GM12891 (cell line): Measurements from ENCODE around the gene CHST1.

Source experiments
- DNase-seq: peaks from one replicate; pipeline ENCODE4 v3.0.0; 2011; ENCODE audit warnings: low spot score; ENCODE audit not compliant: insufficient read length
- FAIRE-seq: peaks from 2 replicates; lab custom pipeline; 2011; peaks lifted over from hg19 to GRCh38; lab: Jason Lieb, UNC
- PAX5 ChIP-seq: IDR thresholded peaks from 2 replicates; pipeline ENCODE4 v1.6.1; 2011; ENCODE audit warnings: low read length, moderate library complexity, mild to moderate bottlenecking; ENCODE audit not compliant: insufficient read depth, severe bottlenecking
- POLR2A ChIP-seq: IDR thresholded peaks from 2 replicates; pipeline ENCODE4 v1.6.1; 2011; ENCODE audit warnings: low read depth, low read length, control low read depth
- POLR2AphosphoS5 ChIP-seq: IDR thresholded peaks from 2 replicates; pipeline ENCODE4 v1.6.1; 2011; ENCODE audit warnings: low read depth, low read length, control low read depth
- POU2F2 ChIP-seq: IDR thresholded peaks from 2 replicates; pipeline ENCODE4 v1.6.1; 2011; ENCODE audit warnings: low read depth, mild to moderate bottlenecking, control low read depth, low read length, moderate library complexity
- SPI1 ChIP-seq: IDR thresholded peaks from 2 replicates; pipeline ENCODE4 v1.6.1; 2011; ENCODE audit warnings: low read depth, low read length, control low read depth
- TAF1 ChIP-seq: IDR thresholded peaks from 2 replicates; pipeline ENCODE4 v1.6.1; 2011; ENCODE audit warnings: low read depth, low read length, control low read depth

The CHST1 gene

DNA sequence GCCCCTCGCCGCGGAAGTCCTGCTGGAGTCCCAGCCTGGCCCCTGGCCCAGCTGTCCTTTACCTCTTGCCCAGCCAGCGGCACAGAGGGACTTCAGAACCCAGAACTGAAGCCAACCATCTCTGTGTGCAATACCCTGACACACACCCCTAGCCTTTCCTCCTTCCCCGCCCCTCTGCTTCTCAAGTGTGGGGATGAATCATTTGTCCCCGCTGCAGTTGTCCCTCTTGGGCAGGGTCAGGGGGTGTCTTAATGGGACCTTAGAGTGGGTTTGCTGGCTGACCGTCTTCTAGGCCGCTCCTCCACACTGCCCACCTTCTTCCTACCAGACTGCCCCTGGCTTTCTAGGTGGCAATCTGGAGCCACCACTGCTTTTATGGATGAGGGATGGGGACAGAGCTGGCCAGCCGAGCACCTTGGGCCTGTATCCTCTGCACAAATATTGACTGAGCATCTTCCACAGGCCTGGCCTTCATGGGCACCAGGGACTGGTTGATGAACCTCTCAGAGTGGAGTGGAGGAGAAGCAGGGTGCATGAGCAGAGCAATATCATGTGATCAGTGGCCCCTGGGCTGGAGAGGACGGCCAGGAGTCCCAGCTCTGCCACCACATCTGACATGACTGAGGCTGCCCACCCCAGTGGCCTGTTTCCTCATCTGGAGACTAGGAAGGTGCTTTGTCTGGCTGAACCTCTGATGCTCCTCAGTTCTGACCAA lies 668 bp upstream of the CHST1 start:
- TF ChIP-seq POU2F2 (no peak), PAX5 (no peak), TAF1 (no peak), POLR2A (no peak)
- DNase-seq (no peak), FAIRE-seq (no peak)

DNA sequence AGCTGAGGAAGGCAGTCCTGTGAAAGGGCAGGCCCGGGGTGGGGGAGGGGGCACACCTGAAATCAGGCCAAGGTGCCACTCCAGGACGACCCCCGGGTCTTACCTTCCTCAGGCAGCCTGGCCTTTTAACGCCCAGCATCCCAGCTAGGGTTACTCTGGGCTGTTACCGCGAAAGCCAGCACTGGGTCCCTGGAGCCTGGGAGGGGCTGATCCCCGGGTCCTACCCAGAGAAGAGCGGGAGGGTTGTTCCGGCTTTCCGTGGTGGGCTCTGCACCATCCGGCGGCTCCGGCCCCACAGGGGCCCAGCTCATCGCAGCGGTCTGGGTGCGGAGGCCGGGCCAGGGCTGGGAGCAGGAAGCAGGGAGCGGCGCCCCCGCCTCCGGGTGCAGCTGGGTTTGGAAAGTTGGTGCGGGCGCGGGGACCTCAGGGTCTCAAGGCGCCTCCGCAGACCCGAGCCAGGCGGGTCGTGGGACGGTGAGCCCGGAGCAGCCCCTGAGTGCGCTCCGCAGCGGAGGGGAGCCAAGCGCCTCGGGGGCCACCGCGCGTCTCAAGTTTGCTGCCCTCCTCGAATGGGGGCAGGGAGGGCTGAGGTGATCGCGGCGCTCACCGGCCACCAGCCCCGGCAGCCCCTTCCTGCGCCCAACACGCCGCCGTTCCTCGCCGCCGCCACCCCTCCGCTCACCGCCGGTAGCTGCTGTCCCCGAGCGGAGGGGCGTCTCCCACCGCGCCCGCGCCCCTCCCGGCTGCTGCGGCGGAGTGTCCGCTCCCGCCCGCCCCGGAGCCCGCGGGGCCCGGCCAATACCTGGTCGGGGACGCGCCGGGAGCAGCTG lies 831 bp downstream of the CHST1 start:
- FAIRE-seq (no peak), DNase-seq (no peak)
- TF ChIP-seq POU2F2 (no peak), POLR2AphosphoS5 (no peak), PAX5 (no peak), TAF1 (no peak), SPI1 (no peak), POLR2A (no peak)

DNA sequence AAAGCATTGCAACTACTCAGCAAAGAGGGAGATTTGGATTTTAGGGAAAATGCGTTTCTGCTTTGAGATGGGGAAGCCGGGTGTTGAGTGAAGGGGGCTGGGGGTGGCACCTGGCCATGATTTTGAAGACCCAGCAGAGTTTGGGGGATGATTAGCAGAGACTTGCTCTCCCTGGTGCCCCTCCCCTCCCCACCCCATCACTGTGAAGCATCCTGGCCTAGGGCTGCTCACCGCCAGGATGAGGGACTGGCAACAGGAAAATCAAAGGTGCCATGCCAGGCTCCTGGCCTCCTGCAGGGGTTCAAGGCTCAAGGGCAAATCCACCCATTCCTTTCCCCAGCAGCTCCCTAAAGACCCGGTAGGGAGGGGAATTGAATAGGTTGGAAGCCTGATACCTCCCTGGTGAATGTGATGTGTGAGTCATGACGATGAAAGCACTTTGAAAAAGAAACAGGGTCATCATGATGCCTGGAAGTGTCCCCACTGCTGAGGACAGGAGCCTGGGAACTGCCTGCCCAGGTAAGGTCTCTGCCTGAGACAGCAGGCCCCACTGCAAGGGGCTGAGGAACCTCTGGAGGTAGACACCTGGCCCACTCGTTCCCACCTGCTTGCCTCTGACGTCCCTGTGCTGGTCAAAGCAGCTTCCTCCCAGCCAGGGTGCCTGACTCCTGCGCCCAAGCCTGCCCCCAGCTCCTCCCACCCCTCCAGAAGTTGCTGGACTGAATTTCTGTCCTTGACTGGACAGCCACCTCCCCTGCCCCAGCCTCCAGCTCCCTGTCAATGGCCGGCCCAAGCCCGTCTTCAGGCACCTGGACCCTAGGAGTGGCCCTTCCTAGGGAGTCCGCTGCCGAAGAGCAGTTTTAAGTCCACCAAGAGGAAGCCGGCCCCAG lies 1.7 kb downstream of the CHST1 start:
- TF ChIP-seq POLR2AphosphoS5 (no peak), SPI1 (no peak), TAF1 (no peak), POU2F2 (no peak), POLR2A (no peak), PAX5 (no peak)
- no peak for DNase-seq
- no peak for FAIRE-seq

DNA sequence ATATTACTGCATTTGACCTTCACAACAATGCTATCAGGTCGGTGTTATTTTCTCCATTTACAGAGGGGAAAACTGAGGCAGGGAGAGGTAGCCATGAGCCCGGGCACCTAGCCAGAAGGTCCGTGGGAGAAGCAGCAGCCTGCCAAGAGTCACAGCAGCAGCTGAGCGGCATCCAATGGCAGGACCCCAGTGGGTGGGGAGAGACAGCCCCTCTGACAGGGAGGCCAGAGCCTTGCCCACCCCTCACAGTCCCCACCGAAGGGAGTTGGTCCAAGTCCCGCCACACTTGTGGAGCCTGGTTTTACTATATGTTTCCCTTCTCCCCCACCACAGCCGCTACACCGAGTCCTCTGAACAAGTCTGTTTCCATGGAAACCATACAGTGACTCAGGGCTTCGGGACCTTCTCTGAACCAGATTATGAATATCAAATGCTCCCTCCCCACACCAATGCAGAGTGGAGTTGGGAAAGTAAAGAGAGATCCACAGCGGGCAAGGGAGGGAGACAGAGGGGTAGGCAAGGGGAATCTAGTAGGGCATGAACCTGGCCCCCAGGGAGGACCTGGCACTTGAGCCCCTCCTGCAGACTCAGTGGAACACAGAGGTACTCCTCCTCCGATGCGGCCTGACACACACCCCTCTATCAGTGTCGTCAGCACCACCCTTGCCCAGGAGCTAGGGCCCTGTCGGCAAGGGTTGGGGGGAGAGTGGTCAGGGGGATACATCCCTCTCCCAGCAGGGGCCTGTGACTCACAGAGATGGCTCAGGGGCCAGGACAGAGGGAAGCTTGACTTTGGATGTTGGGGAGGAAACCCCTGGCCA lies 2.5 kb downstream of the CHST1 start:
- TF ChIP-seq TAF1 (no peak), POLR2A (no peak), PAX5 (no peak), POLR2AphosphoS5 (no peak), POU2F2 (no peak), SPI1 (no peak)
- DNase-seq (no peak), FAIRE-seq (no peak)

DNA sequence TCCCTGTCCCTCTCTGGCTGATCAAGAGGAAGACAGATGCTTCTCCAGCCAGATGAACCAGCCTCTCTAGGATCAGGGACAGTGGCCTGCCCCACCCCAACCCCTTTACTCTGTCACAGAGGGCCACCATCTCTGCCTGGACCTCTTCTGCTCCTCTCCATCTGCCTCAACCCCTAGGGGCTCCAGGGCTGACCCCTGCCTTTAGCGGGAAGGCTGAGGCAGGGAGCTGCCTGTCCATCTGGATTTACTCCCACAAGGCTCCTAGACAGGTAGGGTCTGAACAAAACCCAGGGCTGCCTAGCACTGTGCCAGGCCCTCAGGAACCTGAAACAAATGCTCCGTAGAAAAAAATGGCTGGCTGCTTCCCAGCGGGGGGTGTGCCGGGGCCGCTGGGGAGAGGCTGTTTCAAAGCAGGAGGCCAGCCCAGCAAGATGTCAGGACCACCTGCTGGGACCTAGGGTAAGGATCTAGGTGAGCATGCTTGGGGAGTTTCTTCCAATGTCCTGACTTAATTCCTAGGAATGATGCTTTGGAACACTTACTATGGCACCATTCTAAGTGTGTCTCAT lies 3.2 kb downstream of the CHST1 start:
- FAIRE-seq (no peak), DNase-seq (no peak)
- TF ChIP-seq POLR2AphosphoS5, result no peak
- no peak for TF ChIP-seq TAF1
- no peak for TF ChIP-seq SPI1
- TF ChIP-seq POLR2A, result no peak
- no peak for TF ChIP-seq POU2F2
- no peak for TF ChIP-seq PAX5

DNA sequence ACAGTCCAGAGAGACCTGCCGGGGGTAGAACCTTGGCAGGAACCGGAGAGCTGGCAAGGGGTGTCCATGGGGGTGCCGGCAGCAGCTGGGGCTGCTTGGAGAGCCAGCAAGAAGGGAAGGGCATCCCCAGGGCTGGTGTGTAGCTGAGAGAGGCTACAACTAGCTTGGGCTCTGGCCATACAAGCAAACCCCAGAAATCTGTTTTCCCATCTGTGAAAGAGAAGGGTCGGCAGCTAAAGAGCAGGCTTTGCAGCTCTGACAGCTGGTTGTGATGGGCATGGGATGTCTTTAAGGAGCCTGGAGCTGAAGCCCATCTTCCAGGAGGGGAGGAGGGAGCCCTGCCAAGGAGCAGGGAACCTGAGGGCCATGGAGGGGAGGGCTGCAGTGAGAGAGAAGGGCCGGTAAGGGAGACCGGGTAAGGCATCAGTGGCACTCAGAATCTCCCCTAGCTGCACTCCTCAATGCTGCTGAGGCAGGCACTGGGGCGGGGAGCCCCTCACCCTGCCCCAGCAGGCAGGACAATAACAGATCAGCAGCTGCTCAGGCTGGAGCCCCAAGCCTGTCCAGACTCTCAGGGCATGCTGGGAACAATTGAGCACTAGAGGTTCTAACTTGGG lies 3.9 kb downstream of the CHST1 start:
- TF ChIP-seq PAX5, result no peak
- TF ChIP-seq SPI1, result no peak
- DNase-seq (no peak), FAIRE-seq (no peak)

DNA sequence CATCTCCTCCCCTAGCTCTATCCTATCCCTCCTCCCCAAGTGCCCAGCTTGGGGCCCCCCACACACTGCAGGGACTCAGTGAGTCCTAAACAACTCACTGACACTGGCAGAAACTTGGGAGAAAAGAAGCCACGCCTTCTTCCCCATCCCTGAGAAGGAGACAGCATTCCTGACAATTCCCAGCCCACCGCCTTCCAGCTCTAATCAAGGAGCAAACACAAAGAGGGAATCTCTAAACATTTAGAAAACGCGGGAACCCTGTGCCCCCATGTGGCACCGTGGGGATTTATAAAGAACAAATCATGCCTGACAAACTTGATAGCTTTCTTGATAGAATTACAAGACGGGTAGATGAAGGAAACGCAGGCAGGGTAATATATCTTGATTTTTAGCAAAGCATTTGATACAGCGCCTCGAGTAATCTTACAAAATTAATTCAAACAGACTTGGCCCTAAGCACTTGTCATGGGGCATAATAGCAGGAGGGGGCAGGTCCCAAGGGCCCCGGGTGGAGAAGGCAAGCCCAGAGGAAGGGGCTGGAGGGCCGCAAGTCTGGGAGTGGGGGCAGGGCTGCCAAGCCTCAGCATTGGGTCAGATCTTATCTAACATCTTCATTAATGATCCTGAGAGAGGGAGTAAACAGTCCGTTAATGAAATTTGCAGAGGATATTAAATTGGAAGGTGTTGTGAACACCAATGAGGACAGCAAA lies 4.5 kb downstream of the CHST1 start:
- FAIRE-seq, result no peak
- TF ChIP-seq POLR2A, result no peak
- TF ChIP-seq POLR2AphosphoS5, result no peak
- TF ChIP-seq POU2F2, result no peak
- TF ChIP-seq SPI1, result no peak
- TF ChIP-seq TAF1, result no peak
- TF ChIP-seq PAX5, result no peak
- DNase-seq, result no peak

DNA sequence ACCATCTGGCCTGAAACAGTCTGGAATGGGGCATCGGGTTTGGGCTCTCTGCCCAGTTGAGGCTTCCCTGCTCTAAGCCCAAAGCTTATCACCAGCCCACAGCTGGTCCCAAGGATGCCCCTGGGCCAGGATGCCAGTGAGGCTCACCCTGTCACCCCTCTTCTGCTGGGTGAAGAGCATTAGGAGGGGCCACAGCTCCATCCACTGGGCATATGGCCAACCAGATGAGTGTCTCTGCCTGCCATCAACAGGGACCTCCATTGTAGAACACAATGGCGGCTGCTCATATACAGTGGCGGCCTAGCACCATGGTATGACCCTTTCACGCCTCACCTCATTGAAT lies 5.6 kb downstream of the CHST1 start:
- TF ChIP-seq POLR2AphosphoS5, result no peak
- no peak for TF ChIP-seq POLR2A
- no peak for TF ChIP-seq PAX5
- no peak for TF ChIP-seq SPI1
- TF ChIP-seq POU2F2, result no peak
- no peak for TF ChIP-seq TAF1
- no peak for DNase-seq
- FAIRE-seq, result no peak
